PC-9 (cell line): ENCODE data around the gene ADSL.

Source experiments
- CTCF ChIP-seq: fragments of 200-600 bp; sonication (generic); conservative IDR thresholded peaks from 2 replicates; pipeline ENCODE4 v1.6.1; 2017; ENCODE audit warnings: mixed run types, antibody characterized with exemption, mild to moderate bottlenecking, moderate library complexity
- EZH2 ChIP-seq: fragments of 200-600 bp; sonication (generic); IDR thresholded peaks from 2 replicates; pipeline ENCODE4 v1.8.0; 2017; ENCODE audit warnings: antibody characterized with exemption, low read depth

- TF ChIP-seq CTCF (no peak), EZH2 (no peak)
These were observed 68.0 kb downstream of the ADSL start for GRCh38 chr22:40414311-40414710.
